Activated T-cell treated with anti-CD3 and anti-CD28 coated beads for 4 hours (primary cell): ENCODE data around the gene ASMTL.
"Not testable (repeated sequence)": the region's sequence is repeated elsewhere in the genome, so short reads cannot be mapped to it uniquely, and the experiment has no call there.

ENCODE experiments used
- DNase-seq: peaks from one replicate; pipeline ENCODE4 v3.0.0-alpha.2; 2020

The ASMTL gene

GRCh38 chrX:1453395-1453783 is 680 bp upstream of the ASMTL start:
- peak; percentile 64 for DNase-seq

GRCh38 chrX:1451661-1452515 is 821 bp downstream of the ASMTL start:
- DNase-seq: no peak

GRCh38 chrX:1451251-1451660 is 1.5 kb downstream of the ASMTL start:
- no peak for DNase-seq

GRCh38 chrX:1450361-1451161 is 2.1 kb downstream of the ASMTL start:
- DNase-seq: no peak

- no peak for DNase-seq
Measured at GRCh38 chrX:1449823-1450149, 2.9 kb downstream of the ASMTL start.

GRCh38 chrX:1449036-1449822 is 3.5 kb downstream of the ASMTL start:
- DNase-seq: no peak

GRCh38 chrX:1448573-1449001 is 4.1 kb downstream of the ASMTL start:
- not testable (repeated sequence) for DNase-seq

- DNase-seq: not testable (repeated sequence)
Measured at GRCh38 chrX:1447969-1448572, 4.6 kb downstream of the ASMTL start.

- DNase-seq: not testable (repeated sequence)
Measured at GRCh38 chrX:1446984-1447968, 5.4 kb downstream of the ASMTL start.

GRCh38 chrX:1444561-1445500 is 7.9 kb downstream of the ASMTL start:
- no peak for DNase-seq

- DNase-seq: no peak
Measured at GRCh38 chrX:1443496-1444075, 9.1 kb downstream of the ASMTL start.

- DNase-seq: no peak
Measured at GRCh38 chrX:1442724-1443367, 9.9 kb downstream of the ASMTL start.

GRCh38 chrX:1442016-1442665 is 10.6 kb downstream of the ASMTL start:
- DNase-seq: no peak

- DNase-seq: no peak
Measured at GRCh38 chrX:1440506-1440905, 12.2 kb downstream of the ASMTL start.

GRCh38 chrX:1435241-1435895 is 17.3 kb downstream of the ASMTL start:
- DNase-seq: no peak

- no peak for DNase-seq
Measured at GRCh38 chrX:1434871-1435240, 17.9 kb downstream of the ASMTL start.

GRCh38 chrX:1433646-1434357 is 18.9 kb downstream of the ASMTL start:
- no peak for DNase-seq

GRCh38 chrX:1430451-1430850 is 22.3 kb downstream of the ASMTL start:
- no peak for DNase-seq
